Stimulated activated CD4-positive, alpha-beta T cell treated with anti-CD3 and anti-CD28 coated beads, Interleukin-4, amount 100 ng/mL, for 48 hours (primary cell): Measurements from ENCODE around the gene PNPLA4.

ENCODE experiments used
- DNase-seq, 2 donors: peaks; one replicate each; pipeline ENCODE4 v3.0.0-alpha.2; 2020; ENCODE audit warnings: low read depth in 2 of 2

The PNPLA4 gene

DNA sequence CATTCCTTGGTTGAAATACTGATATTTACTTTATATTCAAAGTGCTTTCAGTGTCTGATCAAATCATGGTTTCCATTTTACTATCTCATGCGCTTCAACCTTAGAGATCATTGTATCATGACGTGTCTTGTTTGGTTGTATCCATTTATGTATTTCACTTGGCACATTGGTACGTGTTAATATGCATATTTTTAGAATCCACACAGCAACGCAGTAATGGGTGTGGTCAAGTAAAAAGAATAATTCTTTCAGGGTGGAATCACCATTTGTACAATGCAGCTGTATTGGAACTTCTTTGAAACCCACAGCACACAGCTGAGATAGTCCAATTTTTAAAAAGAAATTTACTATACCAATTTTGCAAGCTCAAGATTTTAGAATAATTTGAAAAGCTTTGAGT, 55.2 kb downstream of the PNPLA4 start:
- DNase-seq, result no peak

DNA sequence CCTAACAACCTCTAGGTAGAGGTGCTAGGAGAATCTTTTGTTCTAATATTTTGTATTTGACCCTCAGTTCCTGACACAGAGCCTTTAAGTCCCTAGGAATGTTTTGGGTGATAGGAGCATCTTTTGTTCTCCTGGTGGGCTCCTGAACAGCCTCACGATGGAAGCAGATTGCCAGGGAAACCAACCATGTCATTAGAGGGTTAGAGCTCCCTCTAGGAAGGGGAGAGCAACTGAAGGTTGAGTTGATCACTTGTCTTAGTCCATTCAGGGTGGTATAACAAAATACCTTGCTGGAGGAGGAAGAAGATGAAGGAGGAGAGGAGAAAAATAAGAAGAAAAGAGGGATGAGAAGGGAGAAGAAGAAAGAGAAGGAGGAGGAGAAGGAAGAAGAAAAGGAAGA, 75.0 kb downstream of the PNPLA4 start:
- DNase-seq, result no peak
